Myocyte (in vitro differentiated cells): Measurements from ENCODE around the gene CDK18. TPM values are rescaled to one million over a fixed set of nuclear protein-coding genes. Genes with fewer than 3 reads are reported as not detected.
"Not testable (repeated sequence)": the region's sequence is repeated elsewhere in the genome, so short reads cannot be mapped to it uniquely, and the experiment has no call there.

Experiments
- DNase-seq: peaks from one replicate; pipeline ENCODE4 v3.0.0-alpha.2; 2012; ENCODE audit warnings: low read depth
- polyA plus RNA-seq: library from polyadenylated mRNA; unstranded; fragments of >200 nt; gene quantifications from one replicate; pipeline ENCODE4 v1.2.1, GENCODE V29; 2012; ENCODE audit warnings: missing spikeins
- total RNA-seq: library from RNA; depleted of rRNA; stranded (reverse); fragments of >200 nt; gene quantifications from 2 replicates; pipeline ENCODE4 v1.2.3, GENCODE V29; 2014

Gene CDK18
- total RNA-seq = 33.3 and 50.5 TPM in 2 replicates
- polyA plus RNA-seq = 176 TPM

- DNase-seq = peak; percentile 67
Observed at GRCh38 chr1:205504311-205505075, at the start of gene CDK18. TSS of gene CDK18 (plus strand) at chr1:205504669. CDS start at chr1:205523168, 18,499 bp downstream.

GRCh38 chr1:205454903-205455335, 49.5 kb upstream of the CDK18 start:
- DNase-seq = no peak

- no peak for DNase-seq
Observed at GRCh38 chr1:205455581-205456382, 48.7 kb upstream of the CDK18 start, which contains the start of gene BLACAT1. TSS of gene BLACAT1 (minus strand) at chr1:205456045.

- no peak for DNase-seq
Observed at GRCh38 chr1:205456383-205456867, 48.0 kb upstream of the CDK18 start.

- DNase-seq = no peak
Observed at GRCh38 chr1:205456868-205457745, 47.4 kb upstream of the CDK18 start.

GRCh38 chr1:205458777-205459566, 45.5 kb upstream of the CDK18 start:
- DNase-seq = peak; percentile 77

GRCh38 chr1:205465392-205465791, 39.1 kb upstream of the CDK18 start:
- no peak for DNase-seq

GRCh38 chr1:205466595-205467220, 37.8 kb upstream of the CDK18 start:
- no peak for DNase-seq

- no peak for DNase-seq
Observed at GRCh38 chr1:205470131-205470530, 34.3 kb upstream of the CDK18 start.

GRCh38 chr1:205472737-205473441, 31.6 kb upstream of the CDK18 start:
- no peak for DNase-seq

GRCh38 chr1:205473475-205473874, 31.0 kb upstream of the CDK18 start:
- no peak for DNase-seq

GRCh38 chr1:205473966-205474365, 30.5 kb upstream of the CDK18 start:
- no peak for DNase-seq

GRCh38 chr1:205474571-205474970, 29.9 kb upstream of the CDK18 start:
- no peak for DNase-seq

- DNase-seq = no peak
Observed at GRCh38 chr1:205475855-205476254, 28.6 kb upstream of the CDK18 start.

GRCh38 chr1:205476648-205477047, 27.8 kb upstream of the CDK18 start:
- no peak for DNase-seq

- no peak for DNase-seq
Observed at GRCh38 chr1:205477121-205477758, 27.2 kb upstream of the CDK18 start.

GRCh38 chr1:205477759-205478247, 26.7 kb upstream of the CDK18 start:
- DNase-seq = peak; percentile 78

GRCh38 chr1:205478985-205479384, 25.5 kb upstream of the CDK18 start:
- not testable (repeated sequence) for DNase-seq
